GM19455 (cell line): Measurements from ENCODE around the gene RERE.
A peak's percentile ranks its signal among the peaks of the same experiment; 100 is the strongest.
"Not testable (repeated sequence)": the region's sequence is repeated elsewhere in the genome, so short reads cannot be mapped to it uniquely, and the experiment has no call there.

Source experiments
- ATAC-seq: cut with Tn5 transposase; IDR thresholded peaks from one replicate; pipeline ENCODE4 v1.9.1; 2021; ENCODE audit not compliant: unreplicated experiment

The RERE gene

GRCh38 chr1:8844501-8845006, 27.1 kb upstream of the RERE start:
- no peak for ATAC-seq

DNA sequence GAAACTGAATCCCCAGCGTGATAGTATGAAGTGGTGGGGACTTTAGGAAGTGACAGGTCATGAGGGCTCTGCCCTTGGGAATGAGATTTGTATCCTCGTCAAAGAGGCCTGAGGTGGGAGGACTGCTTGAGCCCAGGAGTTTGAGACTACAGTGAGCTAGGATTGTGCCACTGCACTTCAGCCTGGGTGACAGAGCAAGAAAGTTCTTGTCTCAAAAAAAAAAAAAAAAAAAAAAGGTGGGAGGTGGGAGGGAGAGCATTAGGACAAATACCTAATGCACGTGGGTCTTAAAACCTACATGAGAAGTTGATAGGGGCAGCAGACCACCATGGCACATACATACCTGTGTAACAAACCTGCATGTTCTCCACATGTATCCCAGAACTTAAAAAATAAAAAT, 24.0 kb upstream of the RERE start:
- no peak for ATAC-seq

DNA sequence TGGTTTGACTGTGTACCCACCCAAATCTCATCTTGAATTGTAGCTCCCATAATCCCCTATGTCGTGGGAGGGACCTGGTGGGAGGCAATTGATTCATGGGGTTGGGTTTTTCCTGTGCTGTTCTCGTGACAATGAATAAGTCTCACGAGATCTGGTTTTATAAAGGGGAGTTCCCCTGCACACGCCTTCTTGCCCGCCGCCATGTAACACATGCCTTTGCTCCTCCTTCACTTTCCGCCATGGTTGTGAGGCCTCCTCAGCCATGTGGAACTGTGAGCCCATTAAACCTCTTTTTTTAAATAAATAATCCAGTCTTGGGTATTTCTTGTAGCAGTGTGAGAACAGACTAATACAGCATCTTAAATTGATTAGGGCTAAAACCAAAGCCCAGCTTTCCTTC, 22.6 kb upstream of the RERE start:
- ATAC-seq = no peak

DNA sequence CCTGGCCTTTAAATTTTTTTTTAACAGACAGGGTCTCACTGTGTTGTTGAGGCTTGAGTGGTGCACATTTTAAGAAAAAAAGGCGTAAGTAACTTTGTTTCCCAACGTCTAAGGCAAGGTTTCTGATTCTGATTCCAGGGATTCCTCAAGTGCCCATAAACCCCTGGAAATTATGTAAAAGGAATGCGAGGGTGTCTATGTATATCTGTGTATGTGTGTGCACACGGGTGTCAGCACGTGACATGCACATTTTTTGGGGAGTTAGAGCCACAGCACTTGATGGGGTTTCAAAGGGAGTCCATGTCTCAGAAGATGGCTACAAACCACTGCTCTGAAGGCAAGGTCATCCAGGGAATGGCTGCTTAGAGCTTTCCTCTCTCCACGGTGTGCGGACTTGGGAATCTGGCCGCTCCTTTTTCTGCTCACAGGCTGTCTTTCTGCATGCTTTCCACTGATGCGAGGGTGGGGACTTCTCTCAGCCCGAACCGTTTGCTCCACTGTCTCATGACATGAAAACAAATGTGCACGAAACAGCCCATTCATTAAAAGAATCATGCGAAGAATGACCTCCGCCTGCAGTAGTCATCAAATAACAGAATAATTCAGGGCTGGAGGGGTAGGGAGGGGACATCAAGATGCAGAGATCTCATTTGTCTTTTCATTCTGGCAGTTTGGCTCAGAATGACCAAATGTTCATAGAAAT, 18.7 kb upstream of the RERE start:
- no peak for ATAC-seq

GRCh38 chr1:8831340-8831739, 13.9 kb upstream of the RERE start:
- no peak for ATAC-seq

GRCh38 chr1:8830732-8831131, 13.3 kb upstream of the RERE start:
- not testable (repeated sequence) for ATAC-seq

DNA sequence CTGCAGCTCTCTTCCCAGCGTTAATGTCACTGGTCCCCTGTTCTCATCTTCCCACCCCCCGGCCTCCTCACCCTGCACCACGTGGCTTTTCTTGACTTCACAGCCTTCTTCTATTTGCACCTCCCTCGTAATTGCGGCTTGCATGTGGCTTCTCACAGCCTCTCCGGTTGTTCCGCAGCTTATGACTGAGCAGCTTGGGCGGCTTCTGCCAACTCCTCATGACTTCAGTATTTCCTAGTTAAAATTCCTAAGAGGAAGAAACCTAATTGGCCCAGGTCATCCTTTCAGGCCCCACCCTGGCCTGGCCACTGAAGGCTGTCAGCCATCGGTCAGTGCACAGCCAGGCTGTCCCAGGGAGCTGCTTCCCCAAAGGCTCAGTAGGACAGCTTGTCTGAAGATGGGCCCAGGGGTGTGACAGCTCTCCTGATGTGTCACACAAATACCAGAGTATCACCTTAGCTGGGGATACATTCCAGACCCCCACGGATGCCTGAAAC, 8.6 kb upstream of the RERE start:
- ATAC-seq = no peak

DNA sequence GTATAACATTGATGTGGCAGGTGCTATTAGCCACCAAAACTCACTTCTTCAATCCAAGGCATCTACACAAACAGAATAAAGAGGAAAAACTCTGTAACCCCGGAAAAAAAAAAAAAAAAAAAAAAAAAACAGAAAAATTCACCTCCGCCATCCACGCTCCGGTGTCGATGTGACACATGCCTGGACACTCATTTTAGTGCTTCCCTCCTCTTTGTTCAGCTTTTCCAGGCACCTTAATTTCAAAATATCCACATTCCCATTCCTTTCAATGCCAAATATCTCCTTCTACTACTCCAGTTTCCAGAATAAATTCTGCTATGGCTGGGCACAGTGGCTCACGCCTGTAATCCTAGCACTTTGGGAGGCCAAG, 5.8 kb upstream of the RERE start:
- ATAC-seq = no peak

DNA sequence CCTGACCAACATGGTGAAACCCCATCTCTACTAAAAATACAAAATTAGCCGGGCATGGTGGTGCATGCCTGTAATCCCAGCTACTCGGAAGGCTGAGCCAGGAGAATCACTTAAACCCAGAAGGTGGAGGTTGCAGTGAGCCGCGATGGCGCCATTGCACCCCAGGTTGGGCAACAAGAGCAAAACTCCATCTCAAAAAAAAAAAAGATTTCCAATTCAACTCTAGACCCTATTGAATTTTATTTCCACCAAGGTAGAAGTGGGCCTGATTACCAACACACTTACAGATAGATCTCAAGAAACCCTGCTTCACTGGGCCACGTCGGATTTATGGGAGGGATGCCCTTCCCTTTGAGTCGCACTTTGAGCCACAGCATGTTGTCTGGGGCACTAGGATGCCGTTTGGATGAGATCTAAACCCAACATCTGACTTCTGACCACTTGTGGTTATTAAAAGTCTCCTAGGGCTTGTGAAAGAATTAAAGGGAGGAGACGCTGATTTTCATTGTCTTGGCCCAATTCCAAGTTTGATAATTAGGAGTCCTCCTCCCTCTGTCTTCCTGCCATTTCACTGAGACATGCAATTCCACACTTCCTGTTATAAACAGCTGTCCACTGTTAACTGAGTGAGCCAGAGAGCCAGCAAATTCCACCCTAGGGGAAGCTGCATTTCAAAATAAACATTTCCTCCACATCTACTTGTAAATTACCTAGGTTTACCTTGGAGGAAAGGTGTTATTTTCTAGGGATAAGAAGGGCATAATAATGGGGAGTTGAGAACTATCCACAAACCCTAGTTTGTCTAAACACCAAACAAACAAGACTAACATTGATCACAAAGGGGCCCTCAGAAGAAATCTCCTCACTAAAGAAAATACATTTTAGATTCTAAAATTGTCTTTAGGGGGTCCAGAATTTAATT, 5.2 kb upstream of the RERE start:
- ATAC-seq = no peak

DNA sequence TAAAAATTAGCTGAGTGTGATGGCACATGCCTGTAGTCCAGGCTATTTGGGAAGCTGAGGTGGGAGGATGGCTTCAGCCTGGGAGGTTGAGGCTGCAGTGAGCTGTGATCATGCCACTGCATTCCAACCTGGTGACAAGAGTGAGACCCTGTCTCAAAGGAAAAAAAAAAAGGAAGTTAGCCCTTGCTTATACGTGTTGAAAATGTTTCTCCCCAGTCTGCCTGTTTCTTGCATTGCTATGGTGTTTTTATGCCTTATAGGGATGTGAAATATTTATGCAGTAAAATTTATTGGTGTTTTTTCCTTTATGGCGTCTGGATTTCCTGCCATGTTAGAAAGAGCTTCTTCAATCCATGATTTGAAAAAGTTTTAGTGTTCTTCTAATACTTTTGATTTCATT, 3.6 kb upstream of the RERE start:
- ATAC-seq = no peak

- ATAC-seq = not testable (repeated sequence)
These were observed 1.3 kb upstream of the RERE start for GRCh38 chr1:8818789-8819188.

DNA sequence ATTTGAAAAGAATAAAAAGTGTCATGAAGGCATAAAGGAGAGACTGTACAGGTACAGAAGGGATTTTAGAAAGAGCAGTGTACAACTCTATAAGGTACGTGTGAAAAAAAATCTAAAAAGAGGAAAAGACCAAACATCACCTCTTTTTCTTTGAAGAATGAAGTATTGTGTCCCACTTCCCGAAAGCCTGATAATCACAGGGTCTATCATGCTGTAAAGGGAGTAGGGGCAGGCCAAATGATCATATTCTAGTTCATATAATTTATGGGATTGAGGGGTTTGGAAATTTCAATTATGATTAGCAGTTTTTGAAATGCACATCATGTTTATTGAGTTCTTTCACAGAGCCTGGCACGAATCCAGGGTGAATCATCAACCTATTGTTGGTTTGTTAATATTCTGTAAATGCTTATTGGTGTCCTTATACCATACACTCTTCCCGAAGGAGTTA, 910 bp upstream of the RERE start:
- ATAC-seq = no peak

- peak; percentile 21 for ATAC-seq
These were observed 519 bp downstream of the RERE start for GRCh38 chr1:8816831-8817411.

- no peak for ATAC-seq
These were observed 1.2 kb downstream of the RERE start for GRCh38 chr1:8816264-8816663.

DNA sequence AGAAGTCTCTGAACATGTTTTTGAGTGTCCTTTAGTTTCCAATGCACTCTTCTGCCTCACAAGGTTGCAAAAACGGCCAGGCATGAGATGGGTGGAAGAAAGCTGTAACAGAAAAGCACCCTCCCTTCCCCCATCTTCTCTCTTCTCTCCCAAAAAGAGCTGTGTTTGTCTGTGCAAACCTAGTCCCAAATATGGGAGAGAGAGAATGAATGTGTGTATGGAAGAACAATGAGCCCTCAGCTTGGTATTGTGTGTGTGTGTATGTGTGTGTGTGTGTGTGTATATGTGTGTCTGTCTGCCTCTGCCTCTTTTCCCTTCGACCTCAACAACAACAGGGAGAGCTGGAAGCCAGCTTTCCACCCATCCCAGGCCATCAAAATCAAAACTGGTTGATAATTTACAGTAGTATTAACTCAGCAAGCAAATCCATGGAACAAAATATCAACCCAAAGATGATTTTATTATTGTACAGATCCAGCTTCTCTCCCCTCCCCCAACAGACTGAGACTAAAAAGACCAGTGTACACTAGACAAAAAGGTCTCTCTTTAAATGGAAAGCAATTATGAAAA, 1.8 kb downstream of the RERE start:
- no peak for ATAC-seq

- ATAC-seq = no peak
These were observed 2.6 kb downstream of the RERE start for GRCh38 chr1:8814865-8815264.

DNA sequence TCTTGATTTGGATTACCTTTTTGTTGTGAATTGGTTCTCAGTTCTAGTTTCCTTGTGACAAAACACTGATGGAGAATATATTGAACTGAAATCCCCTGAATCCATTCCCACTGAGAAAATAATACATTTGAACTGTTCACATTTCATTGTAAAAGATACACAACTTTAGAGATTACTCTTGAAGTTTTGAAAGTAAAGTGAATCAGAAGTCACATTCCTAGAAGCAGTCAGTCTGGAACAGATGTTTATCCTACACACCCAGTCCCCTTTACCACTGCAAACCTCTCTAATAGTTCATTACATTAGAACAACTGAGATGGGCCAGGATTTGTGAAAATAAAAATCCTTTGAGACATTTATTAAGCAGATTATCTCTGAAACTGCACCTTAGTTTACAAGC, 3.4 kb downstream of the RERE start:
- ATAC-seq = no peak

DNA sequence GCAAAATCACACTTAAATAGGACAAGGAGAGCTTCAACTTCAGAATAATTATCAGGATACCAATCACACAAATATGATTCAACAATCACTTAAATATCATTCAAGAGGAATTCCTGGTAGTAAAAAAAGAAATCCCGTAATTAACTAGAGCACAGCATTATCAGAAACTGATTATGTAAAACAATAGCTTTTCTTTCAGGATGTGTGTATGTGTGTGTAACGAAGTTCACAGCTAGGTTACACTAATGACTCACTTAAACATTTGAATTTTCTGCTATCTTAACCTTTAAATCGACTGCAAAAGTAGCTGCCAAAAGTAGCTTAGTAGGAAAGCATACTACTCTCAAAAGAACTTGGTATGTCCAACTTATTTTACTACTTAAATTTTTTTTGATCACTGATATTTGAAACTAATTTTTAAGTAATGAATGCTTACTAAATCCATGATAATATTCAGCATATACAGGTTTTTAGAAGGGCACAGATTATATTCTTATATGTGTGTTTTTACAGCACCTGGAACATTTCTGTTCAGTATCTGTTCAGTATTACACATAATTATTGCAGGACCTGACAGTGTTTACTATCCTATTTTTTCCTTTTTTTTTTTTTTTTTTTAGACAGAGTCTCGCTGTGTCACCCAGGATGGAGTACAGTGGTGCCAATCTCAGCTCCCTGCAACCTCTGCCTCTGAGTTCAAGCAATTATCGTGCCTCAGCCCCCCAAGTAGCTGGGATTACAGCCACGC, 4.2 kb downstream of the RERE start:
- ATAC-seq = no peak

DNA sequence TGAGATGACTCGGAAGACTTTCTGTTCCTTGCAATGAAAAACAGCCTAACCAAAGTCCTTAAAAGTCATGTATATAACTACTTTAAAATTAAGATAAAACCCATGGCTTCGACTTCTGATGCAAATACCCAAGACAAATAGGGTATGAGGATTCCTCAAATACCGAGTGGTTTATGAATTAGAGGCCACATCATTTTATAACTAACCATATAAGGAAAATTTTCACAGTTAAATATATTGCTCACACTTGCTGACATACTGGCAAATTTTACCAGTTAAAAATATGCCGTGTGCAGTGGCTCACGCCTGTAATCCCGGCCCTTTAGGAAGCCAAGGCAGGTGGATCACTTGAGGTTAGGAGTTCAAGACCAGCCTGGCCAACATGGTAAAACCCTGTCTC, 5.4 kb downstream of the RERE start:
- ATAC-seq = no peak

DNA sequence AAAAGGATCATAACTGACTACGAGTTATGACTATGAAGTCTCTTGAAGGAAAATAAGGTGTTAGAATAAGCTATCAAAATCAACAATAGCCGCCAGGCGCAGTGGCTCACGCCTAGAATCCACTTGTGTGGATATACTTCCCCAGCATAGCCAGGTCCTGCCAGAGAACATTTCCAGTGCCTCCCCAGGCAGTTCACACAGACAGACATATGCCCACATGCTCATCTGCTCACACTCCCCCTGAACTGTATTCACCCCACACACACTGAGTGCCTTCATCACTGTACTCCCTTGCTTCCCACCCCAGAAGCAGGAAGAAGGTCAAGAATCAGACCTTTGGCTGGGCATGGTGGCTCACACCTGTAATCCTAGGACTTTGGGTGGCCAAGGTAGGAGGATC, 6.5 kb downstream of the RERE start:
- ATAC-seq = no peak

GRCh38 chr1:8809342-8809736, 8.1 kb downstream of the RERE start:
- no peak for ATAC-seq
